Stimulated activated CD8-positive, alpha-beta memory T cell treated with anti-CD3 and anti-CD28 coated beads, Interleukin-7, amount 100 ng/mL, for 24 hours (primary cell): Measurements from ENCODE around the gene SH3D19.
A peak's percentile ranks its signal among the peaks of the same experiment; 100 is the strongest.
"Not testable (repeated sequence)": the region's sequence is repeated elsewhere in the genome, so short reads cannot be mapped to it uniquely, and the experiment has no call there.

ENCODE experiments used
- DNase-seq: peaks from one replicate; pipeline ENCODE4 v3.0.0-alpha.2; 2020; ENCODE audit warnings: low read depth

Gene SH3D19

DNA sequence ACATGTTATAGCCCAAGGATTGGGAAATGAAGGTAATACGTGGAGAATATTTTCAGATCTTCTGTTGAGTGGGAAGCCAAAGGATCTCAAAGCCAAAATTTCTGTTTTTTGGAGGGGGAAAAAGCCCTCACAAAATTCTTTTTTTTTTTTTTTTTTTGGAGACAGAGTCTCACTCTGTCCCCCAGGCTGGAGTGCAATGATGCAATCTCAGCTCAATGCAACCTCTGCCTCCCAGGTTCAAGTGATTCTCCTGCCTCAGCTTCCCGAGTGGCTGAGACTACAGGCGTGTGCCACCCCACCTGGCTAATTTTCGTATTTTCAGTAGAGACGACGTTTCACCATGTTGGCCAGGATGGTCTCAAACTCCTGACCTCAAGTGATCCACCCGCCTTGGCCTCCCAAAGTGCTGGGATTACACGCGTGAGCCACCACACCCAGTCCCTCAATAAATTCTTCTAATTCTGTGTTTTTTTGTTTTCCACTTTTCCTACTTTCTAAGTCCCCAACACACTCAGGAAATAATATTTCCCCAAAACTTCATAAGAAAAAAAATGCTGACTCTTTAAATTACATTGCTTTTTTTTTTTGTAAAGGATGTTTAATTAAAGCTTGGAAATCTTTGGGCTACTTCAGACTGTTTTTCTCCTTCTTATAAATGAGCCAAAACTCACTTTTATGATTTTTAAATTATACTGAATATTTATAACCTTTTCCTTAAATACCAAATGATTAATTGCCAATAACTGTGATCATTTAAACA lies 174.4 kb downstream of the SH3D19 start:
- DNase-seq: no peak

DNA sequence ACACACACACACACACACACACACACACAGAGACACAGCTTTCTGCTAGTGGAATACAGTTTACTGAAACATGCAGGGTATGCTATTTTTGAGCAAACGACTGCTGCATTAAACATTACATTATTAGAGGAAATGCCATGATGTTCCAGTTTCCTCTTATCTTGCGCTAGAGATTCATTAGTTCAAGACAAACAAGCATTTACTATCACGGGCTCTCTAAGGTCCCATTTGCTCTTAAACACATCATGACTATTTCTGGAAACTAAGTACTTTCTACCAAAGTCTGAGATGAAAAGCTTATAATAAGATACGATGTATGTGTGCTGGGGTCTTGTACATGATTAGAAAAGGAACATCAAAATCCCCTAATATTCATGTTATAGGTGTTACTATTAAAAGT lies 177.1 kb downstream of the SH3D19 start:
- DNase-seq: no peak

DNA sequence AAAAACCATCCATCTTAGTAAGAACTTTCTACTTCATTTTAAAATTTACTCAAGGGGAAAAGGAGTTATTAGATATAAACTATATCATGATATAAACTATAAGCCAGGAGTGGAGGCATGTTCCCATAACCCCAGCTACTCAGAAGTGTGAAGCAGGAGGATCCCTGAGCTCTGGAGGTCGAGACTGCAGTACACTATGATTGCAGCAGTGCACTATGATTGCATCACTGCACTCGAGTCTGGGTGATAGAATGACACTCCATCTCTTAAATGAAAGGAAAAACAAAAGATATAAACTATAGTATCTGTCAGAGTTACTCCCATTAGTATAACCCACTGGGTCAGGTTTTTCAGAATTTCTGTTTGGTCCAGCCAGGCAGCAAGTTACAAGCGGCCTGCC lies 178.4 kb downstream of the SH3D19 start:
- DNase-seq: no peak

DNA sequence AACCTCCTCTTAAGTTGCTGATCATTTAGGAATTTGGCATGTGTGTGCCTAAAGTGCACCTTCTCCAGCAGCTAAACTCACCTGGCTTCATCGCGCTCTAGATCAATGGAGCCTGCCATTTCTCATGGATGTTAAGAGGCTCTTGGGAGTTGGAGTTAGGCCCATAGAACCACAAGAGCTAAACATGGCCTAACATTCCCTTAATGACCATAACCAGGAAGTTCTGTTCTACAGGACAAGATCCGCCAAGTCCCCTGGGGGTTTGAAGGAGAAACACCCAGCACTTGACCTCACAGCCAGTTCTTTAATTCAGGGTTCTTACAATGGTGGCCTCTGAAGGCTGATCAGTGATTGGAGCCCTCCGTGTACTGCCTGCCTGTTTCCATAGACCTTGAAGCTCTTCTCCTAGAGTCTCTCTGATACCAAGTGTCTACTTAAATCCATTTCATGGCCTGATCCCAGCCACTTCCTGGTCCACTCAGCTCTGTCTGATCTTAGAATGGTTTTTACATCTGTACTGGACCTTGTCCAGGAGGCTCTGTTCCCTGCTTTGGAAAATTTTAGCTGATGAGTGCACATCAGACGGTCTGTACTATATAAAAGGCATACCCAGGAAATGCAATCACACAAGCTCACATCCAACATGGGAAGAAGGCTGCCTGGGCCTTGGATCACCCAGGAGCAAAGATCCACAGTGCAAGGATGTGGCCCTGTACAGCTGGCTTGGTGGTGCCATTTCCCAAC lies 180.9 kb downstream of the SH3D19 start:
- no peak for DNase-seq

- DNase-seq: no peak
Measured at GRCh38 chr4:151143811-151144210, 181.6 kb downstream of the SH3D19 start.

DNA sequence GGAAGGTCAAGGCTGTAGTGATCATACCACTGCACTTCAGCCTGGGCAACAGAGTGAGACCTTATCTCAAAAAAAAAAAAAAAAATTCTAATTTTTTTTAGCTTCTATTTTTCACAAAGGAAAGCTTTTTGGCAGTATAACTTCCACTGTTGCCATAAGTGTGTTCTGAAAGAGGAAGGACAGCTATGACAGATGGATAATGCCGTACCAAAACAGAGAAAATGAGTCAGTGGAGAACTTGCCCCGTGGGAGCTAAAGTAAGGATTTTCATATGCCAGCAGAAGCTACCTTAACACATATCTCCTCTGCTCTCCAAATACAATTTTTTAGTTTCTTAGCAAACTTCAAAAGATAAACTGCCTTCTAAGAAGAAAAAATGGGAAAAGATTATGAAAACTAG lies 182.2 kb downstream of the SH3D19 start:
- DNase-seq: no peak

GRCh38 chr4:151142758-151143157 lies 182.6 kb downstream of the SH3D19 start:
- no peak for DNase-seq

GRCh38 chr4:151139814-151140213 lies 185.6 kb downstream of the SH3D19 start:
- DNase-seq: no peak

DNA sequence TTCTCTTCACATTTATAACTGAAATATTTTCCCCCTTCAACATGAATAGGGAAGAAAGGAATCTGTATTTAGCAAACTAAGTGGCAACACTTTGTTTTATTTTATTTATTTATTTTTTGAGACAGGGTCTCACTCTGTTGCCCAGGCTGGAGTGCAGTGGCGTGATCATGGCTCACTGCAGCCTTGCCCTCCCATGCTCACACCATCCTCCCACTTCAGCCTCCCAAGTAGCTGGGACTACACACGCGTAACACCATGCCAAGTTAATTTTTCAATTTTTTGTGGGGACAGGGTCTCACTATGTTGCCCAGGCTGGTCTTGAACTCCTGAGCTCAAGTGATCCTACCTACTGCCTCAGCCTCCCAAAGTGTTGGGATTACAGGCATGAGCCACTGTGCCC lies 189.4 kb downstream of the SH3D19 start:
- DNase-seq: not testable (repeated sequence)

DNA sequence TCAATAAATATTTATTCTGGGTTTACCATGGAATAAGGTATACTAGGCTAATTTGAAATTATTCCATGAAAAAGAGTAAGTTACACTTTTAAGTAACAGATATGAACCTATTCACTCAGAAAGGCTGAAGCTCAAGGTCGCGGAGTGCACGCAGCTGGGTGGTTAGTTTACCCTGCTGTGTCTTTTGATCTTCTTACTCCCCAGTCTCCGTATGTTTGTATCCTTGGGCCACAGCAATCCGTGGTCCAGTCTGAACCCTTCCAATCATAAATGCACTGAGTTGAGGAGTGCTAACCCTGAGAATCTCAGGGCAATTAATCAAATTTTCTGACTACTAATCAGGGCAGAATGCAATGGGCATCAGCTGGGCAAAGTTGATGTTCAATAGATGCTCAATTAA lies 192.1 kb downstream of the SH3D19 start:
- no peak for DNase-seq

DNA sequence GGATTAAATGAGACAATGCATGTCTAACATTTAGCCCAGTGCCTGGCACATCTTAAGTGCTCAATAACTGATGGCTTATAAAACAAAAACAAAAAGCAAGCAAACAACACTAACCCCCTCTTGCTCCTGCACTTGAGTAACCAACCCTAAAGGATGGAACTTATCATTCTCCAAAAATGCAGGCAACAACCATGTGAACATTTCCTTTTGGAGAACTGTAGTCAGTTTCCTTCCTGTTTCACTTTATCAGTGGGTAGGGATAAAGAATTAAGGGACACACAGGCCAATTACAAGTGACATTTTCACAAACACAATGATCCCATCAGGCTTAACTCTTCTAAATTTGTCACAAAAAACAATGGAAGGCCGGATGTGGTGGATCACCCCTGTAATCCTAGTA lies 195.6 kb downstream of the SH3D19 start:
- no peak for DNase-seq

GRCh38 chr4:151117371-151117962 lies 207.9 kb downstream of the SH3D19 start:
- DNase-seq: no peak

- no peak for DNase-seq
Measured at GRCh38 chr4:151114986-151115385, 210.4 kb downstream of the SH3D19 start.

- DNase-seq: no peak
Measured at GRCh38 chr4:151114338-151114737, 211.1 kb downstream of the SH3D19 start.

DNA sequence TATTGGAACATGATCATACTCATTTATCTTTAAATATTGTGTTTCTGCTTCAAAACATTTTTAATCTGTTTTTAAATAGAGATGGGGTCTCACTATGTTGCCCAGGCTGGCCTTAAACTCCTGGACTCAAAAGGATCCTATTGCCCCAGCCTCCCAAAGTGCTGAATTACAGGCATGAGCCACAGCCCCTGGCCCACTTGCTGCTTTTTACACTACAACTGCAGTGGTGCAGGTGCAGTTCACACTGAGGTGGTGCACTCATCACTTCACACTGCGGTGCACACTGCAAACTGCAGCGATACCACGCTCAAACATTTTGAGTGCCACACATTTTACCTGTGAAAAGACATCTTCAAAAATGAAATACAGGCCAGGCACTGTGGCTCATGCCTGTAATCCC lies 215.2 kb downstream of the SH3D19 start:
- no peak for DNase-seq

DNA sequence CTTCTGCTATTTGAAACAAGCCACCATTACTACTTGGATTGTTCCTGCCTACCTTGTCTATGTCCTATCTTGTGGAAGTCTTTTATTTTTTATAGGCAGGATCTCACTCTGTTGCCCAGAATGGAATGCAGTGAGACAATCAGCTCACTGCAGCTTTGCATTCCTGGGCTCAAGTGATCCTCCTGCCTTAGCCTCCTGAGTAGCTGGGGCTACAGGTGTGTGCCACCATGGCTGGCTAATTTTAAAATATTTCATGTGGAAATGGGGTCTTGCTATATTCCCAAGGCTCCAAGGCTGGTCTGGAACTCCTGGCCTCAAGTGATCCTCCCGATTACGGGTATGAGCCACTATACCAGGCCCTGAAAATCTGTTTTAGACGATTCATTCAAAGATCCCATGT lies 218.3 kb downstream of the SH3D19 start:
- no peak for DNase-seq

GRCh38 chr4:151105454-151106032 lies 219.9 kb downstream of the SH3D19 start:
- DNase-seq: no peak

DNA sequence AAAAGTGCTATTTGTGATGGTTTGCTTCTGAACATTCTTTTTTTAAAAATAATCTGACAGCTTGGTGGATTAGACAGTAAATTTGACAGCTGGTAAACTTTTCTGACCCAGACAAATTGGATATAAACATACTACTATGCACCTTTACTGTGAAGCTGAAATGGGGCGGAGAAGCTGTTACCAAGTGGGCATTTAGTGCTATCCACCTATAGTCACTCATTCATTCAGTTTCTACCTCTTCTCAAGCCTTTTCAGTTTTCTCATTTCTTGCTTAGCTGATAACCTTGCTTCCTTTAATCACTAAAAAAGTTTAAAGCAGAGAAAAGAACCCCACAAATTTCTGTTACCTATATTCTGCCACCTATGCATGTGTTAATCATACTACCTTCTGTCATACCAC lies 220.8 kb downstream of the SH3D19 start:
- no peak for DNase-seq

DNA sequence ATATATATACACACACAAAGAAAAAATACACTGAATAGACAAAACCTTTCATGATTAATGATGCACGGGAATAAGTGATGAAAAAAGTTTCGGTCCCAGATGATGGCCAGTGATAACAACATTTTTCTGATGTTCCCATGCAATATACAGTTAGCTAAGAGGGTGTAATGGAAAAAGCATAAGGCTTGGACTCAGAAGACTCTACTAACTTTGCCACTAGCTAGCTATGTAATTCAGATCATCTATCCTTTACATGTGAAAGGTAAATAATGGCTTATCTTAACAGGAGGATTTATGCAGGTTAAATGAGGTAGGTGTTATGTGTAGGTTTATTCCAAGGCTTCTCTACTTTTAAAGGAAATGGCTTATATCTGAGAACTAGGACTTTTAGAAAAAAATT lies 221.6 kb downstream of the SH3D19 start:
- no peak for DNase-seq

DNA sequence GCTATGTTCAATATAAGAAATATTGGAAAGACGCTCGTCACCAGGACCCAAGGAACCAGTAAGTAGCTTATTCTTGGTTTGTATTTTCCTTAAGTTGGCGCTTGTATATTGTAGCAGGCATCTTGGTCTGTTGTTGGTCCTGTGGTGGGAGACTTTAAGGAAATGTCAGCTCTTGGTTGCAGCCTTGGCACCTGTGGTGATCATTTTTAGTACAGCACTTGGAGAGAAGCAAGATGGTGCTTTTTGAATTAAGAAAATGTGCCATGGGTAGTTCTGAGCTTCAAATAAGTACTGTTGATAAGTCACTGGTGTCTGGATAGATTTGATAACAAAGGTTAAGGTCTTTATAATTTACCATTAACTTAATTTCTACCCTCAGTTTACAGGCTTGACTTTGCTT lies 224.9 kb downstream of the SH3D19 start:
- DNase-seq: no peak

GRCh38 chr4:151099976-151100417 lies 225.4 kb downstream of the SH3D19 start:
- no peak for DNase-seq

GRCh38 chr4:151099229-151099975 lies 226.0 kb downstream of the SH3D19 start, which contains the start of gene RPS3A:
Gene RPS3A (plus strand): TSS chr4:151099628. CDS start chr4:151099653, 25 bp downstream.
- peak; percentile 93 for DNase-seq
